HTERT RPE-1 (cell line): ENCODE data around the gene LAMB2.

ENCODE experiments used
- in situ Hi-C: fragments of 300-500 bp; cut with MboI; formaldehyde crosslinking; loops from 4 replicates; pipeline ENCODE4 v1.14.3; 2020; ENCODE audit warnings: low sequenced_read_pairs

Gene LAMB2

DNA sequence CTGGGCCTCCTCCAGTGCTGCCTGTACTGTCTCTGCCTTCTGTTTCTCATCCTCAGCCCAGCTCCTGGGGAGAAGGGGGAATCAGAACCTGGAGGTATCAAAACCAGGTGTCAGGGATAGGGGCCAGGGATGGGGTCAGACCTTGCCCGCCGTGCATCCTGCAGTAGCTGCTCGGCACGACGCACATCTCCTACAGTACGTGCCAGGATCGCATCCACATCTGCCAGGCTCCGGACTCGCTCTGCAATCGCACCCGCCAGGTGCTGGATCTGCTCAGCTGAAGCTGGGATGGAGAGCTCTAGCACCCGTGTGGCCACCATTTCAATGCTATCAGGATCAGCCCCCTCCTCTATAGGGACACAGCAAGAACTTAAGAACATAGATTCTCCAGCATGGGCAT, 10.8 kb downstream of the LAMB2 start:
- in situ Hi-C loops, result no loop called here

DNA sequence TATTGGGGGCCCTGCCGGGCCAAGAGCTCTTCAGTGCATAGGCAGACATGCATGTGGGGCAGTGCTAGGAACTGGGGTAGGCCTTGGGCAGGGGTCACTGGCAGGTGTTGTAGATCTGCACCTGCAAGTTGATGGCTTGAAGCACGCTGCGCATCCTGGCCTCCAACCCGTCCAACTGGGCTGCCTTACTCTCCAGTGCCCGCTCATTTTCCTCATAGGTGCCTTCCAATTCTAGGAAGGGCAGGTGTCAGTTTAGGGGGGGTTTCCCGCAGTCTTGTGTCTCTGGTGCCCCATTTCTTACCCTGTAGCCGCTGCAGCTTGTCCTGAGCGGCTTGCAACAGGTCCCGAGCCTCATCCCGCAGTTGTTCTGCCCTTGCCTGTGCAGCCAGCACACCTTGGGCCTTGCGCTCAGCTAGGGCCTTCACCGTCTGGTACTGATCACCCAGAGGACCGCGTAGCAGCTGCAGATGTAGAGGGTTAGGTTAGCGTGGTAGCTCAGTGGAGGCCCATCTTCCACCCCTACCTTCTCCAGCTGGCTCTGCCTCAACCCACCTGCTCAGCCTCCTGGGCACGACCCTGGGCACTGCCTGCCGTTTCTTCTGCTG, 11.6 kb downstream of the LAMB2 start:
- in situ Hi-C loops, result no loop called here

DNA sequence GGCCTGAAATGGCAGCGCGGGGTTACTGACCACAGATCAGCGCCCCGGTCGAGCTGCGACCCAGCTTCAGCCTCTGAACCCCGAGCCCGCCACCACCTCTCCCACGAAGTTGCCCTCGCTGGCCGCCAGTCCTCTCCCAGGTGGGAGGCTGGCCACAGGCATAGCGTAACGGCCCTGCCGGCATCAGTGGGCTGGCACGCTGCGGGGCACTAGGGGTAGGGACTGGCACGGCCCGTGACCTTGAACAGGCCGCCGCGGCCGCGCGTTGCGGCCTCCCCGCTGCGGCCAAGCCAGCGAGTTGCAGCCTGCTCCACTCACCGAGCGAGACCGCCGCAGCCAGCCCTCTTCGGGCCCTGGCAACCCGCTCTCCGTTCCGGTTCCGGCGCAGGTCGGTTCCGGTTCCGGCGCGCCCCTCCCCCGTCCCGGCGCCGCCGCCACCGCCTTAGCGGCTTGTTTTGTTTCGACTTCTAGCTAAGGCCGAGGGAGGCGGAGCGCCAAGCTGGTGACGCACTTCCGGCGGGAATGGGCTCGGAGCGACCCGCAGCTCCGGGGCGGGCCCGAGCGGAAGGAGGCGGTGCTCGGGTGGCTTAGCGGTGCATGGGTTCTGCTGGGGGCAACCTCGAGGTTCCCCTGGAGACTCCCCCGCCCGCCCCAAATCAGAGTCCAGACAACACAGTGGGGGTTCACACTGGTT, 12.3 kb downstream of the LAMB2 start, which contains the start of gene USP19:
Gene USP19, minus strand, starts transcription at position 386 of the 694 bp plus-strand sequence. CDS start 1,678 bp downstream, outside the sequence.
- in situ Hi-C loops, result no loop called here

DNA sequence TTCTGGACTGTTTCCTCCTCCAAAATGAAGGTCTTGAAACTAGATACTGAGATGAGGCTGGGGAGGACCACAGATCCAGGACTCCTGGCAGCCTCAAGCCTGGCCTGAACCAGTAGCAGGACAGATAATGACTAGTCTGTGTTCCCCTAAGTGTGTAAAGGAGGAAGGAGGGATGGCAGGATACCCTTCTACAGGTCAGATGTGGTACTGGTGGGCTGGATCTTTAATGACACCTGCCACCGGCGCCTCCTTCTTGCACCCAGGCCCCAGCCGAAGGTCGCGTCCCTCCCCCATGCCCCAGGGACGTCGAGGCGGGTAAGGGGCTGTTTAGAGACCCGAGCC, 12.8 kb downstream of the LAMB2 start:
- in situ Hi-C loops, result no loop called here

DNA sequence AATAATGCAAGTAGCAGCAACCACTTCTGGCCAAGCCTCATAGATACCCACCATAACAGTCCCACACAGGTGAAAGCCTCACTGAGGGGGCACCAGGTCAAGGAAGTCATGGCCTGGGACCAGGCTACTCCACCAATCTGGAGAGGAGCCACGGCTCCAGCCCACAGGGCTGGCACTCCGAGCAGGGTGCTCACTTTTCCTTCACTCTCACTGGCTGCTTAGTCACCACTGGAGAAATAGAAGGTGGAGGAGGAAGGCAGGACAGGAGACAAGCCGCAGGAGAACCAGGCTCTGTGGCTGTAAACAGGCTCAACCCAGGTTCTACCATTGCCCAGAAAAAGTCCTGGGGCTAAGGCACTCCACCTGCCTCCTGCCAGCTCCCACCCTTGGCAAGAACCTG, 13.4 kb downstream of the LAMB2 start:
- in situ Hi-C loops, result no loop called here

DNA sequence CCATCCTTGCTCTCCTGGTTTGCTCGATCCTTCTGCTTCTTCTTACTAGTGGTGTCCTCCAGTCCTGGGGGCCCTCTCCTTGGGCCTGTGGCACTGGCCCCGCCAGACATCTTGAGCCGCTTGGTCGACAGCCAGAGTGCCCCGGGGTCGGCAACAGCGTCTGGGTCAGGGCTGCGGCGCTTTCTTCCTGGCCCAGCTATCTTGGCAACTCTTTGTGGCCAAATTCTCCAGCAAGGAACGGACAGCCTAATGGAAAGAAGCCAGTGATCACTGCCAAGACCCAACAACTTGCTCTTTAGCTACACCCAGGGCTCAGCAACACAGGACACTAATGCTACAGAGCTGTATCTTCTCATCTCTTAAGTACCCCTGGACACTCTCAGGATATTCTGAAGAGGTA, 13.8 kb downstream of the LAMB2 start:
- in situ Hi-C loops, result no loop called here

DNA sequence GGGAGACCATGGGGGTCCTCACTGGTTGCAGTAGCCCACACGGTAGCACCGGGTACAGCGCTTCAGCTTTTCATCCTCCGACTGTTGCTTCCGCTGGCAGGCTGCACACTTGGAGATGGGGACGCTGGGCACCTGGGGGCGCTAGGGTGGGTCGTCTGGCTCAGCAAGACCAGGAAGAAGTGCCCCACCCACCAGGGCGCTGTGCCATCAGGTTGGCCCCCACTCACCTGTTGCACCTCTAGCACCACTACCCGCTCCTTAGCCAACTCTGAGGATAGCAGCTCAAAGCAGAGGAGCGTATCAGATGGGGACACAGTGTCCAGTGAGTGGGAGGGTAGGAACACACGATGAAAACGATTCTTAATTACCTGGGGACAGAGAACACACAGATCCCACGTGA, 20.6 kb downstream of the LAMB2 start:
- in situ Hi-C loops, result no loop called here

DNA sequence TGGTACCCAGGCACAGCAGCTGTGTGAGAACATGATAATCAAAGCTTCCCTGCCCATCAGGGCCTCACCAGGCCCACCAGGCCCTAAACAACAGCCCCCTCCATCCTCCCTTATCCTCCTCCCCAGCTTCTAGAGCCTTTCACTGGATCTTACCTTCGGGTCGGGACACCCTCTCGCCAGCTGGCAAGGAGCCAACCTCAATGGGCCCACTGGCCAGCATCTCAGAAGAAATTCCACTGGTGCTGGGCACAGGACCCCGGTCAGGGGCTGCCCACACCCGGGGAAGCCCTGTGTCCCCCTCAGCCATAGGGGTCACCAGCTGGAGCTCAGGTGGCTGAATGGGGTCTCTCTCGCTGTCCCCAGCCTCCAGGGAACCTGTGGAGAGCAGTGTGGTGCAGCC, 21.5 kb downstream of the LAMB2 start:
- in situ Hi-C loops, result no loop called here

DNA sequence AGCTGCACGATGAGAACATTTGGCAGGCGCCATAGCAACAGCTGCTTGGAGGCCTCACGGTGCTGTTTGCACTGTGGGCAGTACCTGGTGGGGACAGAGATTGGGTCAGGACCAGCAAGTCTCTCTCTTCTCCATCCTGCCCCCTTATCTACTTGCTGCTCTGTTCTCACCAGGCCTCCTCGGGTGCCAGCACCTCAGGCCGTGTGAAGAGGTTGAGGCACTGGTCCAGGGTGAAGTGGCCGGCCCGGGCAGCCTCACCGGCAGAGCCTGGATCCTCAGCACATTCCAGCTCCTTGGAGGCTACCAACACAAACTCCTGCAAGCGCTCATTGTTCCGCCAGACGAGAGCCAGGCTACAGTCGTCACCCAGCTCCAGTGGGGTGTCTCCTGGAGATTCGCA, 22.1 kb downstream of the LAMB2 start:
- in situ Hi-C loops, result no loop called here

DNA sequence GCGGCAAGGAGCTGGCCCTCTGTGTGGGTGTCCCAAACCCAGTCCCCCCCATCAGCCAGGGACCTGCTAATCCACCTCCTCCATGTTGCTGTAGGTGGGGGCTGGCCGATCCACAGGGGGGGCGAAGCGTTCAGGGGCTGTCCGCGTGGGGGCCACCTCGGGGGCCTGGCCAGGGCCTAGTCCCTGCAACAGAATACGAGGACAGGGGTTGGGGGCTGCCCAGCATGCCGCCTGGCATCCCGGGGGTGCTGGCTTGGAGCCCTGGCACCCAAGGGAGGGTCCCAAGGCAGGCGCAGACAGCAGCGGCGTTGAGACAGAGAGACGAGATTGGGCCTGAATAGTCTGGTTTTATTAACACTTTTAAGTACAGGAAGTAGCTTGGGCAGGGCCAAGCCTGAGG, 24.5 kb downstream of the LAMB2 start:
- in situ Hi-C loops, result no loop called here

DNA sequence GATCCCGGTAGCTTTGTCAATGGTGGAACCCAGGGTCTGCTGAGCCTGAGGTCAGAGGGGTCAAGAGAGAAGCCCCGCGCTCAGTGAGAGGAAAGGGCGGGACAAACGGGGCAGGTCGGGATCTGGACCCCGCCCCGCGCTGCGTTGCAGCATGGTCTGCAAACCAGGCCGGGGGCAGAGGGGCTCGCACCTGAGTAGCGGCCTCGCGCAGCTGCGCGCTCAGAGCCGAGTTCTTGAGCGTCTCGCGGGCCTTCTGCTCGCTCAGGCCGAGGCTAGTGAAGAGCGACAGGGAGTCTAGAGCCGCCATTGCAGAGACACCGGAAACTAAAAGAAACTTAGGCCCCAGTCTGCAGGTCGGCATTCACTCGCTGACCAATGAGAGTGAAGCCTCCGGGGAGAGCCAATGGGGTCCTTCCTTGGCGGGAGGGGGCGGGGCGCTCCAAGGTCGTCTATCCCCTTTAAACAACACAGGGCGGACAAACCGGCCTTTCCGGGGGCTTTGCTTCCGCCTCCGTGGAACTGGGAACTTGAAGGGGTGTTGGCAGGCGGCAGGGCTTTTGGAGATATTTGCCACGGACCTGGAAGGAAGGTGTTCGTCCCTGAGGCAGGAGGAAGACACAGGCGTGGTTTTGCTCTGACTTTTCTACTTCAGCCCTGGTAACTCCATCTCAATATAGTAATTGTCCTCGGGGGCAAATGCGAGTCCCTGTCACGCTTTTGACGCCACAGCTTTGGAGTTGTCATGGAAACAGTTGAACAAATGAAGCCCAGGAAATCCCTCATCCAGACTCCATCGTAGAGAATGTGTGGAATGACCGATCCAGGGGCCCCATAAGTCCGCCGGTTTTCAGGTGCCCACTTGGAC, 28.2 kb downstream of the LAMB2 start, which contains the start of gene QARS1:
Gene QARS1, minus strand, starts transcription at position 331 of the 865 bp plus-strand sequence. Its CDS starts 24 bp downstream, at position 307.
- in situ Hi-C loops, result no loop called here

DNA sequence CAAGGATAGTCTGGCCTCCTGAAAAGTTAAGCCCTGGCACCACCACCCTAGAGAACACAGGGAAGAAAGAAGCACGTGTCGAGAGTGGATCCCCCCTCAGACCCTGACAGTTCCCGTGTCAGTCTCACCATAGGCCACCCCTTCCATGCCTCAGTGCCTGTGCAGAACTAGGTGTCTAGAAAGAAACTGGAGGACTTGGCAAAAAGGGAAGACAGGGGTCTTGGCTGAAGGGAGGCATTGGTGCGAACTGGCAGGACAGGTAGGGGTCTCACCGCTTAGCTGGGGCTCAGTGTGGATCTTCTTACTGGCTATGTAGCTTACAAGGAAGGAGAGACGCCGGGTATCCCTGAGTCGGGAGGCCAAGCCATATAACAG, 28.8 kb downstream of the LAMB2 start:
- in situ Hi-C loops, result no loop called here

DNA sequence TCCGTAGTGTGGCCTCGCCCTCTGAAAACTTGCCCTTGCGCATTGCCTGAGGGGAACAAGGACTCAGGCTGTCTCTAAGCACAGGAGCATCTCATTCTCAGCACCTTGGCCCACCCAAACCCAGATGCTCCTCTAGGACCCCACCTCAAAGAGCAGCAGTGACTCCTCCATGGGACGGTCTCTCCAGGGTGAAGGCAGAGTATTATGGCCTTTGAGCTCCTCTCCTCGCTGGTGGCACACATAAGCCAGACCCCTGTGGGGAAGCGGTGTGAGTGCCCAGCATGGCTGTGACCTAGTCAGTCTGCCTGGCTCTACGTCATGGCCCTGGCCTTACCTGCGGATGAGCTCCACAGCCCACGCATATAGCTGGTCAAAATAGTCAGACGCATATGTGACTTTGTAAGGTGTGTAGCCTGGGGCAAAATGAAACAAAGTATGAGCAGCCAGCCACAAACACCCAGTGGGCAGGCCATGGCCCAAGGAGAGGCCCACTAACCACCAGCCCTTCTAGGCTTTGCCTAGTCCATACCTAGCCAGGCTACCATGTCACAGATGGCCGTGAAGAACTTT, 32.7 kb downstream of the LAMB2 start:
- in situ Hi-C loops, result no loop called here

DNA sequence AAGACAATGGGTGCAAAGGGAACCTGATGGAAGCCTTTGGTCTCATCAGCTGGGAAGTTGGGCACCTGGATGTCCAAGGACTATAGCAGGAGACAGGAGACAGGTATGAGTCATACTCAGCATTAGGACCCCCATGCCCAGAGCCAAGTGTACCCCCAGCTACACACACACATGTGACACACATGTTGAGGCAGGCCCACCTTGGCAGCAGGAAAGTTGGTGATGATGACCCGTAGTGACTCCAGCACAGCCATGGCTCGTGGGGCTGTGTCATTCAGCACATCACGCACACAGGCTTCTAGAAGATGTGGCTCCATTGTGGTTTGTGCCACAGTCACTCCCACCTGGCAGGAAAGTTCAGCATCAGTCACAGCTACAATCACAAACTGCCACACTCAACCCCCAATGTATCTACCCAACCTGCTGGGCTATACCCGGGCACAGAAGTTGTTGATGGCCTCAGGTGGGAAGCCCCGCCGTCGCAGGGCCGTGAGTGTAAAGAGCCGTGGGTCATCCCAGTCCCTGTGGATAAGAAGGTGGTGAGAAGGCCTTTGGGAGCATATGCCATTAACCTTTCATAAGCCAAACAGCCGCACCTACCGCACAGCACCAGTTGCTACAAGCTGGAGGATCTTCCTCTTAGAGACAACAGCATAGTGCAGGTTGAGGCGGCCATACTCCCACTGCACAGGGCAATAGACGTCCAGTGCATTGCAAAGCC, 33.8 kb downstream of the LAMB2 start:
- in situ Hi-C loops, result no loop called here

DNA sequence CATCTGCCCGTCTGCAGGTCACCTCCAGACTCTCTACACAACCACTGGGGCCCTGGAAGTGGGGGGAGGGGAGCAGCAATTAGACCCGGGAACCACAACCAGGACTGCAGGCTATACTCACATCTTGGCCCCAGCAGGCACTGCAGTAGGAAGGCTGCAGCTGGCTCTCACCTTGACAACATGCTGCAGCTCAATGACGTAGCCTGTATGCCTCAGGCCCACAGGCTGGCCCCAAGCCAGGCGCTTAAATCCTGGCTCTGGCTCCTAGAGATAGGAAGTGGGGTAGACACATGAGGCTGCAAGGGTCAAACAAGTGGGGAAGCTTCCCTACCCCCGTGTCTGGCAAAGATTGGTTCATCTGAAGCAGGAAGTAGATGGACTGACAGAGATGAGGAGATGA, 34.4 kb downstream of the LAMB2 start:
- in situ Hi-C loops, result no loop called here

DNA sequence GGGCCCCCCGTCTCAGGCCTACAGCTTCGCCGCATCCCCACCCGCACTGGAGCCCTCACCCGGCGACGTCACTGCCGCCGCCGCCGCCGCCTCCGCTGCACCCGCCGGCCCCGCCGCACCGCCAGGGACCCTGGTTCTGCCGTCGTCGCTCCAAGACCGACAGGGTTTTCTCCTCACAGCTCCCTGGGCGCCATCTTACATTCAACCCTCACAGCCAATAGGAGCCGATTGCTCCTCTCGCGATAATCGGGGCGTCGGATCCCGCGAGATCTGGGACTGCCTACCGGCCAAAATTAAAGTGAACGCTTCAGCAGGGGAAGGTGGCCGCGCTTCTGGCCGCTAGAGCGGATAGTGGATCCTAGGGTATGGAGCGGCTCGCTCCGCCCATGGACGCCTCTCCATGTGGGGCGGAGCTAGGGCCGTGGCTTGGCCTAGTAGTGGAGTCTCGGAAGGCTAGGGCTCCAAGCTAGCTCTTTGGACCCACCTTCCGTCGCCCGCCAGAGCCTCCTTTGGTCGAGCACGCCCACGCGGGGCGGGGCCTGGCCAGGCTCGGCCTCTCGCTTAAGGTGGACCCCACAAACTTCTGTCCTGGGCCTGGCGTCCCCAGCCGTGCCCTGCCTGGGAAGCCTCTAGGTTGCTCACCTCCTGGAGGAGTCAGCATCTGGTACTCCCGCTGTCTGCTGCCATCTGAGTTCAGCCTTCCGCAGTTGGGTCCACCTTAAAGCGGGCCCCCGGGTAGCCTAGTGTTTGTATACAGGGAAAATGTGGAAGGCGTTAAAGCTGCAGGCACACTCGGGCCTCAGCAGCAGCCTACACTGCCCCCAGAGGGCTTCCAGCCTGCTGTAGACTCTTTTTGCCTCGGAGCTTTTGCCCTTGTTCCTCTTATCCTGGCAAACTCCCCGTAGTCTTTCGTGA, 38.7 kb downstream of the LAMB2 start, which contains the start of gene QRICH1:
Gene QRICH1, minus strand, starts transcription at position 219 of the 915 bp plus-strand sequence. CDS start 17,054 bp downstream, outside the sequence.
- in situ Hi-C loops, result no loop called here

DNA sequence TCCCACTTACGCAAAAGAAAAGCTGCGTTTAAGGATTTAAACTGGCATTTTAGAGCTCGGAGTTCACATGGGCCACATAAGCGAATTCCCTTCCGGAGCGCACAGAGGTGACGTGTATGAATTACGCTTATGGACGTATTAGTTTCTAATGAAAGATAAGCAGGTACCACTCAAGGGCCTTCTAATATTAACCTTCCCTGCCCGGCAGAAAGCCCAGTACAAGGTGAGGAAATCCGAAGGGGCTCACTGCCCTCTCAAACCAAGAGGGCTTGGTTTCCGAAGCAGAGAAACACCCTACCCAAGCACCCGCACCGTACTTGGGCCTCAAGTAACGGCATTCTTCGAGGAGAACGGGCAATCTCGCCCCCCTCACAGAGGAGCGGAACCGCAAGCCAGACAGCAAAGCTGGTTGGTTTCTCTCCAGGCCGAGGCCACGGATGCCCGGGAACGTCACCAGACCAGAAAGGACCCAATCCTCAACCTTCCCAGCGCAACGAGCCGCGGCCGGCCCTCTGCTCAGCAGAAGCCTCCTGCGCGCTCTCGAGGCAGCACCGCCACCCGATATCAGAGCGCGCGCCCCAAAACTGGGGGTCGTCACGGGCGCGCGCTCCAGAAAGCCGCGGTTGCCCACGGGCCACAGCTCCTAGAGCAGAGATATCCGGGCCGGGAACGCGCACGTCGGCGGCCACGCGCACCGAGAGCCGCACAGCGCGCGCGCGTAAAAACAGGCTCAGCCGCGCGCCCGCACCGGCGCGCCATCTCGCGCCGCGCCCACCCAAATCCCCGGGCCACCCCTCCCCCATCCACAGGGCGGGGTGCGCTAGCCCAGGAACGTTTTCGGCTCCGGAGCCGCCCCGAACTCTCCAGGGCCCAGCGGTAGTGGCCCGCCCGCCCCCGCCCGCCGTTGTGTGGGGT, 39.7 kb downstream of the LAMB2 start:
- in situ Hi-C loops, result no loop called here

DNA sequence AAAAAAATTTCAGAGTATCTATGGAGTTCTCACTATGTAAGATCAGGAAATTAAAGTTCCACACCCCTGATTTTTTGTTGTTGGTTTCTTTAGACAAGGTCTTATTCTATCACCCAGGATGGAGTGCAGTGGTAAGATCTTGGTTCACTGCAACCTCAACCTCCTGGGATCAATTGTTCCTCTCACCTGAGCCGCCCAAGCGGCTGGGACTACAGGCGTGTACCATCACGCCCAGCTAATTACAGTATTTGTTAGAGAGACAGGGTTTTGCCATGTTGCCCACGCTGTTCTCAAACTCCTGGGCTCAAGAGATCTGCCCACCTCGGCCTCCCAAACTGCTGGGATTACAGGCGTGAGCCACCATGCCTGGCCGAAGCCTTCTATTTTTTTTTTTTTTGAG, 51.4 kb downstream of the LAMB2 start:
- in situ Hi-C loops, result no loop called here

DNA sequence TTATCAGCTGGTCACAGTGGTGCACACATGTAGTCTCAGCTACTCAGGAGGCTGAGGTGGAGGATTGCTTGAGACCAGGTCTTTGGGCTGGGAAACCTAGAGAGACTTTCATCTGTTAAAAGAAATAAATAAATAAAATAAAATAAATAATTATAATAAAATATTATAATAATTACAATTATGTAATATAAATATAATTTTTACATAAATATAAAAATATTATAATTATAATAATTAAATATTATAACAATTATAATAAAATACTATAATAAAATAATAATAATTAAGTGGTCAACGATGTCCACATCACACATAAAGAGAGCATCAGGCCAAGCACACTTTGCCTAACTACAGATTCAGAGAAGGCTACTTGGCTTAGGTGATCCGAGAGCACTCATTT, 53.6 kb downstream of the LAMB2 start:
- in situ Hi-C loops, result no loop called here
